ENCODE measurements around the gene LIN37.

- TF ChIP-seq SRSF1 (optimal IDR thresholded peaks at IDR 0.05; ENCODE audit: low read depth, low read length) (no peak), ZNF160 (CRISPR knock-in tag; IDR thresholded peaks at IDR 0.05) (no peak), ZNF274 (CRISPR knock-in tag; IDR thresholded peaks at IDR 0.05) (no peak), DBP (CRISPR knock-in tag; IDR thresholded peaks at IDR 0.05; ENCODE audit: not compliant biosample characterization) (no peak), ZBTB8A (CRISPR knock-in tag; IDR thresholded peaks at IDR 0.05; ENCODE audit: borderline replicate concordance, low read depth) (no peak), KAT7 (CRISPR knock-in tag; IDR thresholded peaks at IDR 0.05; ENCODE audit: borderline replicate concordance) (no peak), ZFYVE20 (CRISPR knock-in tag; IDR thresholded peaks at IDR 0.05; ENCODE audit: borderline replicate concordance, low read depth) (no peak), ZNF772 (CRISPR knock-in tag; IDR thresholded peaks at IDR 0.05) (no peak), HDAC2 (CRISPR knock-in tag; IDR thresholded peaks at IDR 0.05) (no peak), TCF12 (IDR thresholded peaks at IDR 0.05) (no peak), TCF12 (CRISPR knock-in tag; IDR thresholded peaks at IDR 0.05) (no peak), ZBTB7A (CRISPR knock-in tag; IDR thresholded peaks at IDR 0.05) (no peak), ZNF766 (CRISPR knock-in tag; IDR thresholded peaks at IDR 0.05; ENCODE audit: borderline replicate concordance) (no peak)
Measured at GRCh38 chr19:35721374-35721773, 27.0 kb upstream of the LIN37 start.
